Measurements from ENCODE around the gene NLRX1.

NLRX1 gene

DNA sequence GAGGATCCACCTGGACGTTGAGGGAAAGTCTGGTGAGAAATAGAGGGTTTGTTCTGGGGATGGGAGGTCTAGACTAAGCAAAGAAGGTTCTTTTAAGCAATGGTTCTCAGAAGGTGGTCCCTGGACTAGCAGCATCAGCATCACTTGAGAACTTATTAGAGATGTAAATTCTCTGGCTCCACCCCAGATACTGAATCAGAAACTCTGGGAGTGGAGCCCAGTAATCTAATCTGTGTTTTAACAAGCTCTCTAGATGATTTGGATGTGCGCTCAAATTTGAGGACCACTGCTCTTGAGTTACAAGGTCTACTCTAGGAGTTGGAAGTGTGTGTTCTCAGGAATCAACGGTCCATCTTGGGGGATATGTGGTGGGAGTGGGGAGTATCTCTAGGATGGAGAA, 23.0 kb upstream of the NLRX1 start:
- DNase-seq (ENCODE audit: low read depth, low spot score): no peak
- TF ChIP-seq, protein P1, sequence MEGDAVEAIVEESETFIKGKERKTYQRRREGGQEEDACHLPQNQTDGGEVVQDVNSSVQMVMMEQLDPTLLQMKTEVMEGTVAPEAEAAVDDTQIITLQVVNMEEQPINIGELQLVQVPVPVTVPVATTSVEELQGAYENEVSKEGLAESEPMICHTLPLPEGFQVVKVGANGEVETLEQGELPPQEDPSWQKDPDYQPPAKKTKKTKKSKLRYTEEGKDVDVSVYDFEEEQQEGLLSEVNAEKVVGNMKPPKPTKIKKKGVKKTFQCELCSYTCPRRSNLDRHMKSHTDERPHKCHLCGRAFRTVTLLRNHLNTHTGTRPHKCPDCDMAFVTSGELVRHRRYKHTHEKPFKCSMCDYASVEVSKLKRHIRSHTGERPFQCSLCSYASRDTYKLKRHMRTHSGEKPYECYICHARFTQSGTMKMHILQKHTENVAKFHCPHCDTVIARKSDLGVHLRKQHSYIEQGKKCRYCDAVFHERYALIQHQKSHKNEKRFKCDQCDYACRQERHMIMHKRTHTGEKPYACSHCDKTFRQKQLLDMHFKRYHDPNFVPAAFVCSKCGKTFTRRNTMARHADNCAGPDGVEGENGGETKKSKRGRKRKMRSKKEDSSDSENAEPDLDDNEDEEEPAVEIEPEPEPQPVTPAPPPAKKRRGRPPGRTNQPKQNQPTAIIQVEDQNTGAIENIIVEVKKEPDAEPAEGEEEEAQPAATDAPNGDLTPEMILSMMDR (IDR thresholded peaks at IDR 0.05; ENCODE audit: insufficient read depth, low read length, missing control alignments): no peak
- ChIA-PET POLR2A (no interaction called here), CTCF (interaction anchor here (0.6 to 7.8 kb wide), 26 partner anchors 9 to 236 kb away, joined by 3 to 55 read pairs (median 4); partner anchors contain the start of genes CBL, NLRX1 and USP2)
- no peak overlapping the region for H3K4me3 ChIP-seq (ENCODE audit: low read depth, low read length)

DNA sequence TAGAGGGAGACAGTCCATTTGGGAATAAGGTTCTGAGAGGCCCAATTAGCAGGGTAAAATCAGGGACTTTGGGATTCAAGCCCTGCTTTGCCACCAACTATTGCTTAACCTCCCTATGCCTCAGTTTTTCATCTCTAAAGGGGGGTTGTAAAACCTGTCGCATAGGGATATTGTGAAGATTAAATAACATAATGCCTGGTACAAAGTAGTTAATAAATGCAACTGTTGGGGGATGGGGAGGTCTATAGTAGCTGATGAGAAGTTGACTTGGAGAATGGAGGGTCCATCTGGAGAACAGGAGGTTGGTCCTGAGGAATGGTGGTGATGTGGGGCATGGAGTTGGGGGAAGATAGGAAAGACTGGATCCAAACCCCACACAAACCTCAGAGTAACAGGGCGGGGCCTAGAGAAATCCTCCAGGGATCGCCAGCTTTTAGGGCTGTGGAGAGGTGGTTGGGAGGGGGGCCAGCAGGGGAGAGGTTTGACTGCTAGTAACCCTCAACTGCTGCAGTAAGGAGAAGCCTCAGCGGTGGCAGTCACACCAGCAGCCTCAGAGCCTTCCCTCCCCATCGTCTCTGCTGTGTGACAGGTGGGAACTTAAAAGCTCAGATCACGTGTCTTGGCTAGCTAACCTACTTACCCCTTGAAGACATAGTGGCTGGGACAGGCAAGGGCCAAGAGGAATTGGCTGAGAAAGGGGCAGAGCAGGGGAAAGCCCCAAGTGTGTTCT, 20.8 kb upstream of the NLRX1 start:
- ChIA-PET CTCF (interaction anchor here (0.6 to 14.6 kb wide), 15 partner anchors 9 to 327 kb away, joined by 3 to 139 read pairs (median 4); partner anchors contain the start of genes CBL and NLRX1), POLR2A (no interaction called here)
- TF ChIP-seq, protein P1 (IDR thresholded peaks at IDR 0.05; ENCODE audit: insufficient read depth, low read length, missing control alignments): no peak
- DNase-seq (ENCODE audit: low read depth, low spot score): no peak
- H3K4me3 ChIP-seq (ENCODE audit: low read depth, low read length): no peak overlapping the region

DNA sequence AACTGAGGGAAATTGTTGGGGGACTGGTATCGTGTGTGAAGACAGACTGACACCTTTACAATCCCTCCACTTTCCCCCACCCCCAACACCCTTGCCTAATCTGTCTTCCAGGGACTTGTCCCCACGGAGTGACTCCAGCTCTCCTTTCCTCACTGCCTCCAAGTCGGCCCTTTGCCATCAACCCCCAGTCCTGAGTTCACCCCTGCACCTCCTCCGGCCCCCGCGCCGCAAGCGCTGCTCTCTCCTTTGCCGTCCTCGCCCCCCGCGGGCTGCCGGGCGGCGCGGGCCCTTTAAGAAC, 19.9 kb upstream of the NLRX1 start:
- peak overlapping the region; percentile 63 for H3K4me3 ChIP-seq (ENCODE audit: low read depth, low read length)
- ChIA-PET CTCF (interaction anchor here (1.0 to 14.6 kb wide), 9 partner anchors 9 to 175 kb away, joined by 3 to 139 read pairs (median 5); partner anchors contain the start of genes CBL and NLRX1), POLR2A (interaction anchor here (0.6 kb wide), 1 partner anchor 64 kb away, joined by 3 read pairs; the partner anchor contains the start of gene HMBS)
- DNase-seq (ENCODE audit: low read depth, low spot score): no peak
- TF ChIP-seq, protein P1 (IDR thresholded peaks at IDR 0.05; ENCODE audit: insufficient read depth, low read length, missing control alignments): no peak

DNA sequence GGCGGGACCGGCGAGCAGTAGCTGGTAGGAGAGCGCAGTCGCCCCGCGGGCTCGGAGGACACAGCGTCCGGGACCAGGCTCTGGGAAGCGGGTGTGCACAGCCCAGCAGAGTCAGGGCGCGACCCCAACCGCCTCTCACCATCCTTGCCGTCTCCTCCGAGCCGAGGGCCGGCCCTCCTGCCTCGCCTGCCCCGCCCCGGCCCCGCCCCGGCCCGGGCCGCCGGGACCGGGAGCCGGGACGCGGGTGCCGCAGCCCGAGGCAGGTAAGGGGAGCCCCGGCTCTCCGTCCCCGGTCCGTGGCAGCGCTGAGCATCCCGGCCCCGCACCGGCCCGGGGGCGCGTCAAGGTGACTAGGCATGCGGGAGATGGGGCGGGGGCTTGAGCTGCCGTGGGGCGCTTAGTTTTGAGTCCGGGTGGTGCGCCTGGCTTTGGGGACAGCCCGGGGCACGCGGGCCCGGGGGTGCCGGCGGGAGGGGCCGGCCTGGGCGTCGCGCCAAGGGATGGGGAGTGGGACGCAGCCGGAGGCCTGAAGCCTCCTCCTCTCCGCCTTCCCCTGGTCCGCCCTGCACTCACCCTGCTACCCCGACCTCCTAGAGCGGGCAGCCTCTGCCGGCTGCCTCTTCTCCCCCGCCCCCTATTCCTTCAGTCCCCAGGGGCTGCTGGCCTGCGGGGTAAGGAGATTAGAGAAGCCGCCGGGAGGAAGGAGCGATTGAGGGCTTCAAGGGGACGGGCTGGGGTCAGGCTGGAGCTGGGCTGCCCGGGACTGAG, 19.3 kb upstream of the NLRX1 start, which contains the start of gene ABCG4:
ABCG4 (plus strand) TSS at position 35 of the 768 bp plus-strand sequence. CDS start 914 bp downstream, outside the sequence.
- CTCF ChIA-PET: interaction anchor here (1.0 to 14.6 kb wide), 11 partner anchors 10 to 207 kb away, joined by 3 to 139 read pairs (median 4); partner anchors contain the start of genes CBL and NLRX1
- DNase-seq (ENCODE audit: low read depth, low spot score): no peak
- H3K4me3 ChIP-seq (ENCODE audit: low read depth, low read length): peak within 1 kb of the TSS; percentile 63
- TF ChIP-seq, protein P1 (IDR thresholded peaks at IDR 0.05; ENCODE audit: insufficient read depth, low read length, missing control alignments): no peak
- POLR2A ChIA-PET: interaction anchor here (0.6 kb wide), 1 partner anchor 64 kb away, joined by 3 read pairs; the partner anchor contains the start of gene HMBS

DNA sequence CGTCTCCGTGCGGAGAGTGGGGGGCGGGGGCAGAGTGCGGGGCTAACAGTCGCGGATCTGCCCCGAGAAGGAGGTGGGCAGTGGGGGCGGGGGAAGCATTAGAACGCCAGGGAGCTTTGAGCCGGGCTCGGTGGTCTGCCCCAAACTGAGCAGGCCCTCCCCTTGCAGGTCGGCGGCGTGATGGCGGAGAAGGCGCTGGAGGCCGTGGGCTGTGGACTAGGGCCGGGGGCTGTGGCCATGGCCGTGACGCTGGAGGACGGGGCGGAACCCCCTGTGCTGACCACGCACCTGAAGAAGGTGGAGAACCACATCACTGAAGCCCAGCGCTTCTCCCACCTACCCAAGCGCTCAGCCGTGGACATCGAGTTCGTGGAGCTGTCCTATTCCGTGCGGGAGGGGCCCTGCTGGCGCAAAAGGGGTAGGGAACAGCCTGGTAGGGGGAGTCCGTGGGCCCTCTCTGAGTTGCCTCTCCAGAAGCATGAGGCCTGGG, 18.7 kb upstream of the NLRX1 start:
- TF ChIP-seq, protein P1 (IDR thresholded peaks at IDR 0.05; ENCODE audit: insufficient read depth, low read length, missing control alignments): no peak
- DNase-seq (ENCODE audit: low read depth, low spot score): no peak
- POLR2A ChIA-PET: no interaction called here
- CTCF ChIA-PET: interaction anchor here (1.0 to 14.6 kb wide), 7 partner anchors 11 to 206 kb away, joined by 3 to 139 read pairs (median 6); partner anchors contain the start of genes CBL and NLRX1
- peak overlapping the region; percentile 63 for H3K4me3 ChIP-seq (ENCODE audit: low read depth, low read length)
